ENCODE data around the gene MAFF.

- TF ChIP-seq POLR2AphosphoS5 (IDR thresholded peaks at IDR 0.05; ENCODE audit: low read depth, low read length) = no peak
- no peak for TF ChIP-seq JUND (IDR thresholded peaks at IDR 0.05)
- no peak for TF ChIP-seq YY1 (IDR thresholded peaks at IDR 0.05; ENCODE audit: extremely low read depth, insufficient replicate concordance, low read depth, low read length)
These were observed 28.5 kb downstream of the MAFF start for GRCh38 chr22:38230108-38230825.
